OCI-LY7 (cell line): ENCODE measurements around the gene CNTN2.

Experiments
- EZH2phosphoT487 ChIP-seq: fragments of 200-600 bp; sonication (generic); IDR thresholded peaks from 2 replicates; pipeline ENCODE4 v1.6.1; 2018; ENCODE audit warnings: low read depth, borderline replicate concordance, mild to moderate bottlenecking, mixed run types, antibody characterized with exemption, low read length, moderate library complexity, mixed read lengths
- TF ChIP-seq, protein P1 (sequence below): fragments of 200-600 bp; sonication (generic); conservative IDR thresholded peaks from 2 replicates; pipeline ENCODE4 v1.5.1; 2014; ENCODE audit warnings: mild to moderate bottlenecking, antibody characterized with exemption, low read length, moderate library complexity, mixed read lengths

- TF ChIP-seq, protein P1, sequence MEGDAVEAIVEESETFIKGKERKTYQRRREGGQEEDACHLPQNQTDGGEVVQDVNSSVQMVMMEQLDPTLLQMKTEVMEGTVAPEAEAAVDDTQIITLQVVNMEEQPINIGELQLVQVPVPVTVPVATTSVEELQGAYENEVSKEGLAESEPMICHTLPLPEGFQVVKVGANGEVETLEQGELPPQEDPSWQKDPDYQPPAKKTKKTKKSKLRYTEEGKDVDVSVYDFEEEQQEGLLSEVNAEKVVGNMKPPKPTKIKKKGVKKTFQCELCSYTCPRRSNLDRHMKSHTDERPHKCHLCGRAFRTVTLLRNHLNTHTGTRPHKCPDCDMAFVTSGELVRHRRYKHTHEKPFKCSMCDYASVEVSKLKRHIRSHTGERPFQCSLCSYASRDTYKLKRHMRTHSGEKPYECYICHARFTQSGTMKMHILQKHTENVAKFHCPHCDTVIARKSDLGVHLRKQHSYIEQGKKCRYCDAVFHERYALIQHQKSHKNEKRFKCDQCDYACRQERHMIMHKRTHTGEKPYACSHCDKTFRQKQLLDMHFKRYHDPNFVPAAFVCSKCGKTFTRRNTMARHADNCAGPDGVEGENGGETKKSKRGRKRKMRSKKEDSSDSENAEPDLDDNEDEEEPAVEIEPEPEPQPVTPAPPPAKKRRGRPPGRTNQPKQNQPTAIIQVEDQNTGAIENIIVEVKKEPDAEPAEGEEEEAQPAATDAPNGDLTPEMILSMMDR: no peak
- no peak for TF ChIP-seq EZH2phosphoT487
These were observed 14.1 kb upstream of the CNTN2 start for GRCh38 chr1:205028924-205029323.
